Hepatocyte (in vitro differentiated cells): ENCODE measurements around the gene ACVR1.

ENCODE experiments used
- CTCF ChIP-seq: fragments of 200-600 bp; sonication (generic); IDR thresholded peaks from 2 replicates; pipeline ENCODE4 v1.5.1; 2016; ENCODE audit warnings: antibody characterized with exemption, mild to moderate bottlenecking; ENCODE audit not compliant: poor library complexity
- EZH2 ChIP-seq: fragments of 200-600 bp; sonication (generic); IDR thresholded peaks from 2 replicates; pipeline ENCODE4 v1.6.1; 2016; ENCODE audit warnings: antibody characterized with exemption, mild to moderate bottlenecking, borderline replicate concordance
- EZH2phosphoT487 ChIP-seq: fragments of 200-600 bp; sonication (generic); IDR thresholded peaks from one replicate; pipeline ENCODE4 v1.6.1; 2018; ENCODE audit warnings: antibody characterized with exemption, mild to moderate bottlenecking, low read depth, moderate library complexity; ENCODE audit not compliant: unreplicated experiment, severe bottlenecking

- no peak for TF ChIP-seq CTCF
- TF ChIP-seq EZH2: no peak
- no peak for TF ChIP-seq EZH2phosphoT487
Observed at GRCh38 chr2:157895531-157895930, 19.4 kb upstream of the ACVR1 start.
